ENCODE measurements around the gene PEX14. TPM values are rescaled to one million over a fixed set of nuclear protein-coding genes. Genes with fewer than 3 reads are reported as not detected.
A peak's percentile ranks its signal among the peaks of the same experiment; 100 is the strongest.

The PEX14 gene
- polyA plus RNA-seq, 2 donors = 15.4 to 15.7 TPM

DNA sequence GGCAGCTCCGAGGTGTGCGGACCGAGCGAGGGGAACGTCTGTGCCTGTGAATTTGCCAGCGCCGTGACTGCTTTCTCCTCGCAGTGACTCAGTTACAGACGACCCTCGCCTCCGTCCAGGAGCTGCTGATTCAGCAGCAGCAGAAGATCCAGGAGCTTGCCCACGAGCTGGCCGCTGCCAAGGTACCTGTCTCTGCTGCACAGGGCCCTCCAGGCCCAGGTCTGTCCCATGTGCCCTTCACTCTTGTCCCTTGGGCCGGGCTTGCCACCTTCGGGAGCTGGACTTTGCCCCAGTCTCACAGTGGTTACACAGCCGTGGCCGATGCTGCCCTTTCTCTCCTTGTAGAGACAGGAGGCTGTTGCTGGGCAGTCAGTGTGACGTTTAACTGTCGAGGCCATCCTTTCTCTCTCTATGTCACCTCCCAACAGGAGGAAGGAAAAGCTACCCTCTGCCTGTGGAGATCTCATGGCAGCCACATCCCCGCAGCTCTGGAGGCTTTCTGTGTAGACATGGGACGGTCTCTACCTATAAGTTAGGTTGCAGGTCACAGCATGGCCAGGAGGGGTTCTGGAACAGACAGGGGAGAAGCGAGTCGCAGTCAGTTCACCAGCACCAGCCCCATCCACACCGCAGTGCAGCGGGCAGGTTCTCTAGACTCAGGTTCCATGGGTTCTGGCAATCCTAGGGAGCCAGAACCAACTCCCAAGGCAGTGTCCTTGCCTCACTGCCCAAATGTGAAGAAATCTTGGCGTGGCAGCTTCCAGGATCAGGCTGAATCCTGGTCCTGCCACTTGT, 149.7 kb downstream of the PEX14 start:
- peaks cover 5 to 25% of the 10 kb centered on the region in 2 donors for H3K36me3 ChIP-seq (ENCODE audit: control insufficient read depth in 2 of 2, insufficient read depth in 2 of 2, low read length in 1 of 2)

DNA sequence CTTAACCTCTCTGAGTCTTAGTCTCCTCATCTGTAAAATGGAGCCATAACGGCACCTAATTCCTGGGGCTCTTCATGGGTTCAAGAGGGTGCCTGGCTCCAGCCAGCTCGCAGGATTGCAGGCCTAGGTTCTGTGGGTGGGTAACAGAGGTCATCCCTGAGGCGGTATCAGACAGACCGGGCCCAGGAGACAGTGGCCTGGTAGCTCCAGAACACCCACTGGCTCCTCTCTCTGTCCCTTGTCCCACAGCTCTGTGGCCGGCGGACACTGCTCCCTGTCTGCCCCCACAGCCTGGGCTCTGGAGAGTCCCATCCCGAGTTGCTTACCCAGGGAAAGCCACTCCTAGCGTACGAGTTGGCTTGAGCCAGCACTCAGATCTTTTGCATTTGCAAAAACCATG, 150.3 kb downstream of the PEX14 start:
- H3K4me3 ChIP-seq (ENCODE audit: low read depth in 1 of 2, low read length in 2 of 2) = no peak overlapping the region
- WGBS, 2 donors = 89 to 90% methylated on average over 9 of the region's 9 CpGs
- H3K27me3 ChIP-seq (ENCODE audit: control insufficient read depth in 1 of 2, insufficient read depth in 2 of 2, low read length in 2 of 2) = no peaks in the 10 kb centered on the region
- H3K36me3 ChIP-seq (ENCODE audit: control insufficient read depth in 2 of 2, insufficient read depth in 2 of 2, low read length in 1 of 2) = peaks cover 5 to 28% of the 10 kb centered on the region in 2 donors
- H3K4me1 ChIP-seq (ENCODE audit: control insufficient read depth in 2 of 2, insufficient read depth in 2 of 2, low read length in 1 of 2) = no peaks in the 10 kb centered on the region
- peak overlapping the region in 1 of 2 donors; percentile 22 for H3K27ac ChIP-seq (ENCODE audit: low read depth in 2 of 2, low read length in 1 of 2)
- no peaks in the 10 kb centered on the region for H3K9me3 ChIP-seq (ENCODE audit: control insufficient read depth in 2 of 2, insufficient read depth in 1 of 2, low read depth in 1 of 2, low read length in 1 of 2)

More for the DNA sequence above, 149.7 kb downstream of the PEX14 start:
- Histone ChIP-seq H3K9me3 (ENCODE audit: control insufficient read depth in 2 of 2, insufficient read depth in 1 of 2, low read depth in 1 of 2, low read length in 1 of 2) (no peaks in the 10 kb centered on the region), H3K4me1 (ENCODE audit: control insufficient read depth in 2 of 2, insufficient read depth in 2 of 2, low read length in 1 of 2) (no peaks in the 10 kb centered on the region), H3K4me3 (ENCODE audit: low read depth in 1 of 2, low read length in 2 of 2) (no peak overlapping the region), H3K27ac (ENCODE audit: low read depth in 2 of 2, low read length in 1 of 2) (peak overlapping the region in 1 of 2 donors; percentile 47), H3K27me3 (ENCODE audit: control insufficient read depth in 1 of 2, insufficient read depth in 2 of 2, low read length in 2 of 2) (no peaks in the 10 kb centered on the region)
- 91 to 93% methylated on average over 26 of the region's 26 CpGs for WGBS, 2 donors

DNA sequence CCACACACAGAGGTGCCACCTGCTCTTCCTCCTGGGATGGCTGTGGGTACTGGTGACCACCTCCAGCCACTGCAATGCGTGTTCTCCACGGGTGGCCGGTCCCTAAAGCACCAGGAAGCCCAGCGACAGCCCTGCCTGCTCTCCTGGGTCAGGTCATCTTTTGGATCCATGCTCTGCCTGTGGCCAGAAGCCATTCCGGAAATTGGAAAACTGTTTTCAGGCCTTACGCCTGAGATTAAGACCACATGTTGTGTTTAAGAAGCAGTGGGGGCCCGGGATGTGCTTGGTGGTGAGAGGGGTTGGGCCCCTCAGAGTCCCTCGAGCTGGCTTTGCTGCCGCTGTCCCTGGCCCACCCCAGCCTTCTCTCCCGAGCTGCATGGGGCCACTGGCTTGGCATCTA, 150.8 kb downstream of the PEX14 start:
- no peaks in the 10 kb centered on the region for H3K27me3 ChIP-seq (ENCODE audit: control insufficient read depth in 1 of 2, insufficient read depth in 2 of 2, low read length in 2 of 2)
- H3K9me3 ChIP-seq (ENCODE audit: control insufficient read depth in 2 of 2, insufficient read depth in 1 of 2, low read depth in 1 of 2, low read length in 1 of 2) = no peaks in the 10 kb centered on the region
- peak overlapping the region in 1 of 2 donors; percentile 27 for H3K27ac ChIP-seq (ENCODE audit: low read depth in 2 of 2, low read length in 1 of 2)
- no peaks in the 10 kb centered on the region for H3K4me1 ChIP-seq (ENCODE audit: control insufficient read depth in 2 of 2, insufficient read depth in 2 of 2, low read length in 1 of 2)
- 82 to 83% methylated on average over 10 of the region's 10 CpGs for WGBS, 2 donors
- peaks cover 5 to 32% of the 10 kb centered on the region in 2 donors for H3K36me3 ChIP-seq (ENCODE audit: control insufficient read depth in 2 of 2, insufficient read depth in 2 of 2, low read length in 1 of 2)
- no peak overlapping the region for H3K4me3 ChIP-seq (ENCODE audit: low read depth in 1 of 2, low read length in 2 of 2)

DNA sequence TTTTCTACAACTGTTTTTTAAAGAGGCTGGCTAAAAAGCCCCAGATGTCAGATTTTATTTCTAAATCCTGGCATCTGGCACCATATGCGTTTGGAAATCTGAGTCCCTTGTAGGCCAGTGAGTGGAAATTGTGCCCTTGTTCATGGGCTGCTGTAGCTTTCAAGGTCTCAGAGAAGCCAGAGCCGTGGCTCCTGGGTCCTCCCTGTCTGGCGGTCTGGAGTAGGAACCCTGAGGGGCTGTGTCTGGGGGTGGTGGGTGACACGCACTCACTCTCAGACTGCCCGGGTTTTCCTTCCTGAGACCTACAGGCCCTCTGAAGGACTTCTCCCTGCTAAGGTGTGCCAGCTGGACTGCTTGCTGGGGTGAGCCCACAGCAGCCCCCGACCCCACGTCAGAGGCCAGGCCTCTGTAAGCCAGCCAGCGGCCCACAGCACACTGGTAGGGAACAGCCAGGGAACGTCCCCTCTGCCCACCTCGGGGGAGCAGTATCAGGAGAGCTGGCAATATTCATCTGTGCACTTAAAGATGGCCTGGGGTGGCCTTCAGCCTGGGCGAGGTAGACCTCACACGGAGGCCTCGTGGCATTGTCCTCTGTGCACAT, 151.5 kb downstream of the PEX14 start:
- Histone ChIP-seq H3K36me3 (ENCODE audit: control insufficient read depth in 2 of 2, insufficient read depth in 2 of 2, low read length in 1 of 2) (peaks cover 5 to 30% of the 10 kb centered on the region in 2 donors), H3K4me1 (ENCODE audit: control insufficient read depth in 2 of 2, insufficient read depth in 2 of 2, low read length in 1 of 2) (peaks cover 0 to under 1% of the 10 kb centered on the region in 2 donors), H3K27ac (ENCODE audit: low read depth in 2 of 2, low read length in 1 of 2) (no peak overlapping the region), H3K9me3 (ENCODE audit: control insufficient read depth in 2 of 2, insufficient read depth in 1 of 2, low read depth in 1 of 2, low read length in 1 of 2) (no peaks in the 10 kb centered on the region), H3K27me3 (ENCODE audit: control insufficient read depth in 1 of 2, insufficient read depth in 2 of 2, low read length in 2 of 2) (no peaks in the 10 kb centered on the region), H3K4me3 (ENCODE audit: low read depth in 1 of 2, low read length in 2 of 2) (no peak overlapping the region)
- 90 to 93% methylated on average over 13 of the region's 13 CpGs for WGBS, 2 donors

DNA sequence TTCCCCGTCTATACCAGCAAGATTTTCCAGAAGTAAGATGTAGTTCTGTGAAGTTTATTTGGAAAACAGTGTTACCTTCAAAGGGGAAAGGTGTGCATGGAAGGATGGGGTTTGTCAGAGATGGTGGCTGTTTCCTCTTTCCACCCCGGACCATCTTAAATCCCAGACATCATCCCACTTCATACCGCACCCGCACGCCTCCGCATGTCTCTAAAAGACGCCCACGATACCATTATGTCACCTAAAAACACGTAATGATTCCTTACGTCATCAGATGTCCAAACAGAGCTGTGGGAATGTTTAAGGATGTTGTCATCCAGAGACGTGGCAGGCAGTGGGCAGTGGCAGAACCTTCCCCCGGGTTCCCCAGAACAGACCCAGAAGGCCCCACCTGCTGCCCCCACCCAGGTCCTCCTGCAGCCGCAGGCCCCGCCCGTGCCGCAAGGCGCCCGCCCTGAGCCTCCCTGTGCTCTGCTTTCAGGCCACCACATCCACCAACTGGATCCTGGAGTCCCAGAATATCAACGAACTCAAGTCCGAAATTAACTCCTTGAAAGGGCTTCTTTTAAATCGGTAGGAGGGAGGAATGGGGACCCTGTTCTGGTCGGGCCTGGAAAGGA, 152.2 kb downstream of the PEX14 start:
- Histone ChIP-seq H3K4me3 (ENCODE audit: low read depth in 1 of 2, low read length in 2 of 2) (no peak overlapping the region), H3K36me3 (ENCODE audit: control insufficient read depth in 2 of 2, insufficient read depth in 2 of 2, low read length in 1 of 2) (peaks cover 5 to 30% of the 10 kb centered on the region in 2 donors), H3K9me3 (ENCODE audit: control insufficient read depth in 2 of 2, insufficient read depth in 1 of 2, low read depth in 1 of 2, low read length in 1 of 2) (no peaks in the 10 kb centered on the region), H3K27me3 (ENCODE audit: control insufficient read depth in 1 of 2, insufficient read depth in 2 of 2, low read length in 2 of 2) (no peaks in the 10 kb centered on the region), H3K27ac (ENCODE audit: low read depth in 2 of 2, low read length in 1 of 2) (no peak overlapping the region), H3K4me1 (ENCODE audit: control insufficient read depth in 2 of 2, insufficient read depth in 2 of 2, low read length in 1 of 2) (peaks cover 0 to 2% of the 10 kb centered on the region in 2 donors)
- WGBS, 2 donors = 88 to 93% methylated on average over 22 of the region's 22 CpGs

DNA sequence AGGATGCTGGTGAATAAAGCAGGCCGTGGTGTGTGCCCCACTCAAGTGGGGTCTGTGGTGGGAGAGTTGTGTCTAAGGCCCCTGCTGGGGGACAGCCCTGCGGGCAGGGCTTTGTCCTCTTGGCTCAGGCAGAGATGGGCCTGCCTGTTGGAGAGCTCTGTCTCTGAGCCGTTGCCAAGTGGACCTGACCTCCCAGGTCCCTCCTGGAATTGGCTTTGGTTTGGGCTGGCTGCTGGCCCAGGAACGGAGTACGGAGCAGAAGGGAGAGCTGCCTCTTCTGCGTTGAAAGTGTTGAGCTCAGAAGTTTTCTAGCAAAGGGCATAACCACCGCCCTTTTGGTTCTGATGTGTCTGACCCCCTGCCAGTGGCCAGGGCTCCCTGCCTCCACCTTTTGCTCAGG, 153.9 kb downstream of the PEX14 start:
- Histone ChIP-seq H3K9me3 (ENCODE audit: control insufficient read depth in 2 of 2, insufficient read depth in 1 of 2, low read depth in 1 of 2, low read length in 1 of 2) (no peaks in the 10 kb centered on the region), H3K4me1 (ENCODE audit: control insufficient read depth in 2 of 2, insufficient read depth in 2 of 2, low read length in 1 of 2) (peaks cover 2 to 3% of the 10 kb centered on the region in 2 donors), H3K27me3 (ENCODE audit: control insufficient read depth in 1 of 2, insufficient read depth in 2 of 2, low read length in 2 of 2) (no peaks in the 10 kb centered on the region), H3K4me3 (ENCODE audit: low read depth in 1 of 2, low read length in 2 of 2) (no peak overlapping the region), H3K36me3 (ENCODE audit: control insufficient read depth in 2 of 2, insufficient read depth in 2 of 2, low read length in 1 of 2) (peaks cover under 1 to 28% of the 10 kb centered on the region in 2 donors), H3K27ac (ENCODE audit: low read depth in 2 of 2, low read length in 1 of 2) (peak overlapping the region; percentile 16 to 48)
- 67 to 69% methylated on average over 7 of the region's 7 CpGs for WGBS, 2 donors

DNA sequence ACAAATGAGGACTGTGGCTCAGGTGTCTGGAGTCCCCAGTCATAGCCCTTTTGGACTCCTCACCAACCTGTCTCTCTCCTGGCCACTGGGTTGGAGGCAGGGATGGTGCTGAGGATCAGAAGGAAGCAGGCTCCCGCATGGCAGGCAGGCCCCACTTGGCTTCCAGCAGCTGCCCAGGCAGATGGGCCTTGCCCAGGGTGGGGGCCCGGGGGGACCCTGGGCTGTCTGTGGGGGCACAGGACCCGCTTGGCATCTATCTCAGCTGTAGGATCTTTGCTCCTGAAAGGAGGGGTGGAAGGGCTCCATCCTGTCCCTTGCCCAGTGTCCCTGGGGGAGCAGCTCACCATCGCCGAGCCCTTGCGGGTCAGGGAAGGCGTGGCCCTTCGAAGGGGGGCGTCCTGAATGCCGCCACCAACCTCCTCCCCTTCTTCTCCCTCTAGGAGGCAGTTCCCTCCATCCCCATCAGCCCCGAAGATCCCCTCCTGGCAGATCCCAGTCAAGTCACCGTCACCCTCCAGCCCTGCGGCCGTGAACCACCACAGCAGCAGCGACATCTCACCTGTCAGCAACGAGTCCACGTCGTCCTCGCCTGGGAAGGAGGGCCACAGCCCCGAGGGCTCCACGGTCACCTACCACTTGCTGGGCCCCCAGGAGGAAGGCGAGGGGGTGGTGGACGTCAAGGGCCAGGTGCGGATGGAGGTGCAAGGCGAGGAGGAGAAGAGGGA, 154.5 kb downstream of the PEX14 start:
- H3K4me1 ChIP-seq (ENCODE audit: control insufficient read depth in 2 of 2, insufficient read depth in 2 of 2, low read length in 1 of 2) = peaks cover 3% of the 10 kb centered on the region in 2 donors
- WGBS, 2 donors = 89 to 90% methylated on average over 25 of the region's 25 CpGs

DNA sequence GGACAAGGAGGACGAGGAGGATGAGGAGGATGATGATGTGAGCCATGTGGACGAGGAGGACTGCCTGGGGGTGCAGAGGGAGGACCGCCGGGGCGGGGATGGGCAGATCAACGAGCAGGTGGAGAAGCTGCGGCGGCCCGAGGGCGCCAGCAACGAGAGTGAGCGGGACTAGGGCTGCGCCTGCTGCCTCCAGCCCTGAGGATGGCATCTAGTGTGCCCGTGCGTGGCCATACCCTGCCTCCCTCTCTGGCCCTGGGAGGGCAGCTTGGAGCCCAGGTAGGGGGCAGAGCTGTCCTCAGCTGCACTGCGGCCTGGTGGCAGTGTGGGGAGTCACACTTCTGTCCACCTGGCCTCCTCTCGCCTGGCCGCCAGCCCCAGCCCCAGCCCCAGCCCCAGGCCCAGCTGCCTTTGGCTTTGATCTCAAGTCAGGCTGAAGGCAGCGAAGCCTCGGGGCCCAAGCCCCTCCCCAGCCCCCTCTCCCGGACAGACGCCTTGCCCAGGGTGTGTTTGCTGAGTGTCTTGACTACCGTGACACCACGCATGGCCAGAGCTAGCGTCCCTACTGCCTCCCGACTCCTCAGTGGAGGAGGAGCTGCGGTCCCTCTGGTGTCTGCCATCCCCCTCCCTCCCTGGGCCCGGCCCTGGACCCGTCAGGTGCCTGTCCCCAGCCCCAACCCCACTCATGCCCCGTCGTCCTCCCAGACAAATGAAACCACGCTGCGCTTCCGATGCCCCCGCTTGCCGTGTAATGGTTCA, 155.2 kb downstream of the PEX14 start:
- WGBS, 2 donors = 87 to 90% methylated on average over 33 to 36 of the region's 36 CpGs
- no peak overlapping the region for H3K4me3 ChIP-seq (ENCODE audit: low read depth in 1 of 2, low read length in 2 of 2)
- H3K27ac ChIP-seq (ENCODE audit: low read depth in 2 of 2, low read length in 1 of 2) = no peak overlapping the region
- H3K36me3 ChIP-seq (ENCODE audit: control insufficient read depth in 2 of 2, insufficient read depth in 2 of 2, low read length in 1 of 2) = peaks cover 0 to 18% of the 10 kb centered on the region in 2 donors
- H3K9me3 ChIP-seq (ENCODE audit: control insufficient read depth in 2 of 2, insufficient read depth in 1 of 2, low read depth in 1 of 2, low read length in 1 of 2) = no peaks in the 10 kb centered on the region
- no peaks in the 10 kb centered on the region for H3K27me3 ChIP-seq (ENCODE audit: control insufficient read depth in 1 of 2, insufficient read depth in 2 of 2, low read length in 2 of 2)
- H3K4me1 ChIP-seq (ENCODE audit: control insufficient read depth in 2 of 2, insufficient read depth in 2 of 2, low read length in 1 of 2) = peaks cover 5 to 11% of the 10 kb centered on the region in 2 donors

More for the DNA sequence above, 154.5 kb downstream of the PEX14 start:
- Histone ChIP-seq H3K27me3 (ENCODE audit: control insufficient read depth in 1 of 2, insufficient read depth in 2 of 2, low read length in 2 of 2) (no peaks in the 10 kb centered on the region), H3K27ac (ENCODE audit: low read depth in 2 of 2, low read length in 1 of 2) (peak overlapping the region in 1 of 2 donors; percentile 48), H3K36me3 (ENCODE audit: control insufficient read depth in 2 of 2, insufficient read depth in 2 of 2, low read length in 1 of 2) (peaks cover 0 to 23% of the 10 kb centered on the region in 2 donors), H3K4me3 (ENCODE audit: low read depth in 1 of 2, low read length in 2 of 2) (no peak overlapping the region), H3K9me3 (ENCODE audit: control insufficient read depth in 2 of 2, insufficient read depth in 1 of 2, low read depth in 1 of 2, low read length in 1 of 2) (no peaks in the 10 kb centered on the region)
